GM10266 (cell line): ENCODE data around the gene CDC42BPB.

Experiments used
- DNase-seq: peaks from one replicate; pipeline ENCODE4 v3.0.0; 2012; ENCODE audit errors: extremely low spot score
- CTCF ChIP-seq: IDR thresholded peaks from 2 replicates; pipeline ENCODE4 v1.5.1; 2012; ENCODE audit warnings: mild to moderate bottlenecking, low read depth; ENCODE audit not compliant: control insufficient read depth, insufficient read depth; ENCODE audit errors: missing control alignments

CDC42BPB gene

GRCh38 chr14:102988054-102988453 lies 69.3 kb downstream of the CDC42BPB start:
- no peak for DNase-seq

GRCh38 chr14:102986810-102987579 lies 70.4 kb downstream of the CDC42BPB start:
- no peak for TF ChIP-seq CTCF
- no peak for DNase-seq

More at GRCh38 chr14:102988054-102988453, 69.3 kb downstream of the CDC42BPB start:
- TF ChIP-seq CTCF, result no peak

- TF ChIP-seq CTCF, result peak; percentile 21
- DNase-seq, result peak; percentile 78
Measured at GRCh38 chr14:102985665-102986064, 71.7 kb downstream of the CDC42BPB start.

- TF ChIP-seq CTCF, result no peak
- DNase-seq, result no peak
Measured at GRCh38 chr14:102984336-102985102, 72.8 kb downstream of the CDC42BPB start.

- TF ChIP-seq CTCF, result no peak
- no peak for DNase-seq
Measured at GRCh38 chr14:102983496-102983895, 73.9 kb downstream of the CDC42BPB start.

- no peak for TF ChIP-seq CTCF
- DNase-seq, result no peak
Measured at GRCh38 chr14:102982852-102983470, 74.4 kb downstream of the CDC42BPB start.
